ENCODE measurements around the gene SDK1. TPM values are rescaled to one million over a fixed set of nuclear protein-coding genes. Genes with fewer than 3 reads are reported as not detected.

The SDK1 gene
- total and polyA plus RNA-seq, 2 of the 8 experiments (the other 6 are each of a cell fraction or from before 2014, with no cell fraction given): 3.3 to 7.2 TPM

DNA sequence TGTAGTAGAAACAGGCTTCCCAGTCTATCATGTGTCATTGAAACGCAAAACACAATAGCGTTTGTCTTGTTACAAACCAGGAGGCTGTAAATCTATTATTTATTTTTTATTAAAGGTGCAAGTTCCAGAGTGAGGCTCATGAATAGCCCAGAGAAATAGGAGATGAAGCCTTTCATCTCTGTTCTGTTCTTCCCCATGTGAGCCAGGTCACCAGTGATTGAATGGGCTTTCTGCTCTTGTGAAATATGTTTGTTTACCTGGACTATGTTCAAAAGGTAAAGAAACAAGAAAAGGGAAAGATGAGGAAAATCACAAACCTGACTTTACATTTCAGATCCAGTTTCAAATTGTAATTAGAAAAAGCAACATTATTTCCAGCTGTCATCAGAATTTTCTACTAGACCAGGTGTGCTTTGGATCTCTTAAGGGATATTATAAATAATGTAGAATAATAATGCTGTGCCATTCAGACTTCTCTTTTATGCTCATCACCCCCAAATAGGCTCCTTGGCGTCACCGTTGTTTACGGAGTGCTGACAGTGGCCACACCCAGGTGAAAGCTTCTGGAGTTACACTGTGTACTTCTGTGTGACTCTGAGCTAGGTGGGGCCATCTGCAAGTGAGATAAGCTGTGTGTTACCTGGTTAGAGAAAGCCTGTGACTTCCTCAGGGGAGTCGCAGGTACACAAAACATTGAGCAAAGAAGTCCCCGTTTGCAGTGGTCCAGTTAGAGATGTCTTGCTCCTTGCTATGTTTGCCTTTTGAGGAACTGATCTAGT is 274.9 kb downstream of the SDK1 start (continued):
- TF ChIP-seq, protein P1, sequence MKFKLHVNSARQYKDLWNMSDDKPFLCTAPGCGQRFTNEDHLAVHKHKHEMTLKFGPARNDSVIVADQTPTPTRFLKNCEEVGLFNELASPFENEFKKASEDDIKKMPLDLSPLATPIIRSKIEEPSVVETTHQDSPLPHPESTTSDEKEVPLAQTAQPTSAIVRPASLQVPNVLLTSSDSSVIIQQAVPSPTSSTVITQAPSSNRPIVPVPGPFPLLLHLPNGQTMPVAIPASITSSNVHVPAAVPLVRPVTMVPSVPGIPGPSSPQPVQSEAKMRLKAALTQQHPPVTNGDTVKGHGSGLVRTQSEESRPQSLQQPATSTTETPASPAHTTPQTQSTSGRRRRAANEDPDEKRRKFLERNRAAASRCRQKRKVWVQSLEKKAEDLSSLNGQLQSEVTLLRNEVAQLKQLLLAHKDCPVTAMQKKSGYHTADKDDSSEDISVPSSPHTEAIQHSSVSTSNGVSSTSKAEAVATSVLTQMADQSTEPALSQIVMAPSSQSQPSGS (IDR thresholded peaks at IDR 0.05; ENCODE audit: low read length): no peak
